Body of pancreas (tissue), 4 donors: Measurements from ENCODE around the gene TRPM7. TPM values are rescaled to one million over a fixed set of nuclear protein-coding genes. Genes with fewer than 3 reads are reported as not detected.

ENCODE experiments used
- ATAC-seq: fragments of 150-250 bp; one replicate; pipeline ENCODE4 v1.9.1; 2016
- DNase-seq, 4 donors: peaks; one replicate each; pipeline ENCODE4 v3.0.0-alpha.2; 2019
- H3K27ac ChIP-seq, 4 donors: fragments of 200-600 bp; sonication (generic); 1 replicate in 3 of 4; 2 replicates in 1 of 4; pipeline versions ENCODE4 v1.5.1 to v1.6.1; 2016 to 2019; ENCODE audit warnings: mild to moderate bottlenecking in 1 of 4, mixed read lengths in 1 of 4, moderate library complexity in 1 of 4
- H3K27me3 ChIP-seq, 2 donors: fragments of 200-600 bp; sonication (generic); one replicate each; pipeline ENCODE4 v1.6.0; 2016; ENCODE audit warnings: mild to moderate bottlenecking in 1 of 2
- H3K36me3 ChIP-seq, 2 donors: fragments of 200-600 bp; sonication (generic); replicated peaks in 1 of 2; 2 replicates each; pipeline ENCODE4 v1.5.1; 2016; ENCODE audit warnings: low read depth in 2 of 2; ENCODE audit not compliant: insufficient read depth in 1 of 2
- H3K4me1 ChIP-seq: fragments of 200-600 bp; sonication (generic); one replicate; pipeline ENCODE4 v1.6.0; 2016
- H3K4me3 ChIP-seq, 2 donors: fragments of 200-600 bp; sonication (generic); 1 replicate in 1 of 2; 2 replicates in 1 of 2; pipeline ENCODE4 v1.5.1; 2016 to 2019
- H3K9me3 ChIP-seq, 3 donors: fragments of 200-600 bp; sonication (generic); 1 replicate in 2 of 3; 2 replicates in 1 of 3; pipeline ENCODE4 v1.5.1; 2016
- POLR2A ChIP-seq, 3 donors: fragments of 450-650 bp; IDR thresholded peaks; one replicate each; pipeline ENCODE4 v1.6.1; 2016; ENCODE audit warnings: antibody characterized with exemption in 3 of 3, mild to moderate bottlenecking in 2 of 3
- WGBS, 2 donors: methylation state at CpG; one replicate each; pipeline ENCODE4 v1.1.5; 2017; 5-methylcytosine and 5-hydroxymethylcytosine counted together
- intact Hi-C: fragments of 100-400 bp; cut with DNase I; formaldehyde crosslinking; loops from one replicate; pipeline ENCODE4 v1.15.1; 2023
- total RNA-seq, 2 donors: library from RNA; depleted of rRNA; stranded (reverse); fragments of >200 nt; gene quantifications; one replicate each; pipeline ENCODE4 v1.1.0, GENCODE V29; 2016
- TF ChIP-seq, protein P1 (sequence below), 7 experiments: fragments of 450-650 bp in 4 of 7; fragments of 200-600 bp in 3 of 7; sonication (generic) in 3 of 7; IDR thresholded peaks; one replicate each; pipeline ENCODE4 v1.5.1; 2016 to 2019; ENCODE audit warnings: antibody characterized with exemption in 7 of 7

TRPM7 gene
- total RNA-seq, 2 donors from 2014 or later, result 40.9 to 43.3 TPM

DNA sequence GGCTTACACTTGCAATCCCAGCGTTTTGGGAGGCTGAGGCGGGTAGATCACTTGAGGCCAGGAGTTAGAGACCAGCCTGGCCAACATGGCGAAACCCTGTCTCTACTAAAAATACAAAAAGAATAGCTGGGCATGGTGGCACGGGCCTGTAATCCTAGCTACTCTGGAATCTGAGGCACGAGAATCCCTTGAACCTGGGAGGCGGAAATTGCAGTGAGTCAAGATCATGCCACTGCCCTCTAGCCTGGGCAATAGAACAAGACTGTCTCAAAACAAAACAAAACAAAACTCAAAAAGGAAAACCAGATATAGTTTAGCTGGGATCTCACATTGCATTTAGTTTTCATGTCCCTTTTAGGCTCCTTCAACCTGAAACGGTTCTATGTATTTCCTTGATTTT, 137.3 kb downstream of the TRPM7 start:
- H3K4me1 ChIP-seq, result no peaks in the 10 kb centered on the region
- ATAC-seq (no peak), DNase-seq (no peak)
- no peak overlapping the region for H3K27ac ChIP-seq
- whole genome bisulfite sequencing, 2 donors, result 78 to 81% methylated on average over 7 of the region's 7 CpGs
- H3K27me3 ChIP-seq, result no peaks in the 10 kb centered on the region
- H3K36me3 ChIP-seq, result no peaks in the 10 kb centered on the region
- no peak overlapping the region for H3K4me3 ChIP-seq
- H3K9me3 ChIP-seq, result no peaks in the 10 kb centered on the region
- TF ChIP-seq, protein P1, sequence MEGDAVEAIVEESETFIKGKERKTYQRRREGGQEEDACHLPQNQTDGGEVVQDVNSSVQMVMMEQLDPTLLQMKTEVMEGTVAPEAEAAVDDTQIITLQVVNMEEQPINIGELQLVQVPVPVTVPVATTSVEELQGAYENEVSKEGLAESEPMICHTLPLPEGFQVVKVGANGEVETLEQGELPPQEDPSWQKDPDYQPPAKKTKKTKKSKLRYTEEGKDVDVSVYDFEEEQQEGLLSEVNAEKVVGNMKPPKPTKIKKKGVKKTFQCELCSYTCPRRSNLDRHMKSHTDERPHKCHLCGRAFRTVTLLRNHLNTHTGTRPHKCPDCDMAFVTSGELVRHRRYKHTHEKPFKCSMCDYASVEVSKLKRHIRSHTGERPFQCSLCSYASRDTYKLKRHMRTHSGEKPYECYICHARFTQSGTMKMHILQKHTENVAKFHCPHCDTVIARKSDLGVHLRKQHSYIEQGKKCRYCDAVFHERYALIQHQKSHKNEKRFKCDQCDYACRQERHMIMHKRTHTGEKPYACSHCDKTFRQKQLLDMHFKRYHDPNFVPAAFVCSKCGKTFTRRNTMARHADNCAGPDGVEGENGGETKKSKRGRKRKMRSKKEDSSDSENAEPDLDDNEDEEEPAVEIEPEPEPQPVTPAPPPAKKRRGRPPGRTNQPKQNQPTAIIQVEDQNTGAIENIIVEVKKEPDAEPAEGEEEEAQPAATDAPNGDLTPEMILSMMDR (IDR thresholded peaks at IDR 0.05), result no peak
- no peak for TF ChIP-seq POLR2A (IDR thresholded peaks at IDR 0.05)
- intact Hi-C loops, result no loop called here

DNA sequence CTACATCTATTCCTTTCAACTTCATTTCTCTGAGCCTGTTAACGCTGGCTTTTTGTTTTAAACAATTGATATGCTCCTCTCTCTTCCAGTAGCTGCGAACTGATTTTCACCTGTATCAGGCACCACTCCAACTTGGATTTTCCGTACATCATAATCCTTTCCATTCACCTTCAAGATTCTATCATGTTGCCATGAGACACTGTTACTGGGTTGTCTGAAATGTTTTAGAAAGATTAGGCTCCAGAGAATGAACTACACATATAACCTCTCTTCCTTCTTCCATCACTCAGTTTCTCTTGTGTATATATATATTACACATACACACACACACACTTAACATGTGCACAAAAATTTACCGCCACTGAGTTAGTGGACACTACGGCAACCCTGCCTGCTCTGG, 140.0 kb downstream of the TRPM7 start, which contains the start of gene USP50:
Gene USP50 (minus strand): TSS at position 101 of the 400 bp plus-strand sequence. CDS start 141 bp downstream, outside the sequence.
- Histone ChIP-seq H3K9me3 (no peaks in the 10 kb centered on the region), H3K27ac (no peak within 1 kb of the TSS), H3K4me3 (no peak within 1 kb of the TSS), H3K27me3 (no peaks in the 10 kb centered on the region), H3K36me3 (no peaks in the 10 kb centered on the region), H3K4me1 (no peaks in the 10 kb centered on the region)
- TF ChIP-seq POLR2A (IDR thresholded peaks at IDR 0.05), result no peak
- TF ChIP-seq, protein P1 (IDR thresholded peaks at IDR 0.05), result no peak
- intact Hi-C loops, result no loop called here
- DNase-seq (no peak), ATAC-seq (no peak)
- WGBS, 2 donors, result 65 to 81% methylated on average over 5 of the region's 5 CpGs

DNA sequence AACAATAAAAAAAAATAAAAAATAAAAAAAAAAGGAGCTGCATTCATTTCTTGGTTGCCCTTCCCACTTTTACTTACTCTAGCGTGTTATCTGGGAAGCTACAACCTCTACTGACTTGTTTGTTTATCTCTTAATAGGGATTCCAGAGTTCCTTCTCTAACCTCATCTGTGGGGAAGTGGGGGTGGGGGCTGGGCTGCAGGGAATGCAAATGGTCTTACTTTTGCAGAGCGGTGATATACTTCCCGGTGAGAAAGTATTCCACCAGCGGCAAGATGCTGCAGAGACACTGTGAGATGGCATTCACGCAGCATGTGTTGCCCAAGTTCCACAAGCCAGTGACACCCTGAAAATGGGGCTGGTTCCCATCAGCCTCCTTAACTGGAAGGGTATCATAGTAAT, 142.2 kb downstream of the TRPM7 start:
- TF ChIP-seq POLR2A (IDR thresholded peaks at IDR 0.05), result no peak
- TF ChIP-seq, protein P1 (IDR thresholded peaks at IDR 0.05), result no peak
- H3K4me3 ChIP-seq, result no peak overlapping the region
- no peak for DNase-seq
- no peaks in the 10 kb centered on the region for H3K36me3 ChIP-seq
- WGBS, 2 donors, result 44 to 63% methylated on average over 5 of the region's 5 CpGs
- no peaks in the 10 kb centered on the region for H3K9me3 ChIP-seq
- no peak for ATAC-seq
- H3K27ac ChIP-seq, result no peak overlapping the region
- intact Hi-C loops, result no loop called here
- H3K27me3 ChIP-seq, result no peaks in the 10 kb centered on the region
- no peaks in the 10 kb centered on the region for H3K4me1 ChIP-seq

DNA sequence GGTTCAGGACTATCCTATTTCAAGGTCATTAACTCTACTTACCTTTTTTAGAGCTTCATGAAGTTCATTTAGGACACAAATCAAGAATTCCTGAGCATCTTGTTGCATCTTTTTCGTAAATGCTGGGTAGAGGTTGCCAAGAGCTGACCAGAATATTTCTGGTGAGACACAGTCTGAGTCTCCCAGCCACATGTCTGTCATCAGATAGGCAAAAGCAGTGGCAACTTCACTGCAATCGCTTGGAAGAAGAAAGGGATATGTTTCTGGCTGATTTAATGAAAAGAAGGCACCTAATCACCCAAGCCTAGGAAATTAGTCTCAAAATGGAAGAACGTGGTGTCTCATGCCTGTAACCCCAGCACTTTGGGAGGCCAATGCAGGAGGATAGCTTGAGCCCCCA, 143.0 kb downstream of the TRPM7 start:
- Histone ChIP-seq H3K4me3 (no peak overlapping the region), H3K9me3 (no peaks in the 10 kb centered on the region), H3K4me1 (no peaks in the 10 kb centered on the region), H3K36me3 (no peaks in the 10 kb centered on the region), H3K27me3 (no peaks in the 10 kb centered on the region), H3K27ac (no peak overlapping the region)
- 65 to 75% methylated on average over 3 of the region's 3 CpGs for WGBS, 2 donors
- DNase-seq (no peak), ATAC-seq (no peak)
- TF ChIP-seq, protein P1 (IDR thresholded peaks at IDR 0.05), result no peak
- no peak for TF ChIP-seq POLR2A (IDR thresholded peaks at IDR 0.05)
- intact Hi-C loops, result no loop called here

DNA sequence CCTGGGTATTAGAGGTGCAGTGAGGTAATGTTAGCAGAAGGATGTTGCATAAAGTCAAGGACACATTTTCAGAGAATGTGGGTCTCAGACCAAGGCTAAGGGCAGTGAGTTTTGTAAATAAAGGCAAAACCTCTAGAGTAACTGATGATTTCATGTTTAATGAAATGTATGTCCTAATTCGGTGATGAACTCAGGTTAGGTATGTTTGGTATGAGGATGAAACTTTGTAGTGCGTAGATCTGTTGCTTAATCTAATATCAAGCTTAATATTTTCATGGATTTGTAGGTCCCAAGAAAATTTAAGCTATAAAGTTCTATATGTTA, 143.7 kb downstream of the TRPM7 start:
- Histone ChIP-seq H3K4me1 (no peaks in the 10 kb centered on the region), H3K4me3 (no peak overlapping the region), H3K9me3 (no peaks in the 10 kb centered on the region), H3K27ac (no peak overlapping the region), H3K27me3 (no peaks in the 10 kb centered on the region), H3K36me3 (no peaks in the 10 kb centered on the region)
- WGBS, 2 donors, result 81 to 86% methylated on average over 2 of the region's 2 CpGs
- DNase-seq (no peak), ATAC-seq (no peak)
- intact Hi-C loops, result no loop called here
- TF ChIP-seq, protein P1 (IDR thresholded peaks at IDR 0.05), result no peak
- TF ChIP-seq POLR2A (IDR thresholded peaks at IDR 0.05), result no peak
